GM21786 (cell line): ENCODE measurements around the gene ST7.

Experiments
- ATAC-seq: cut with Tn5 transposase; IDR thresholded peaks from one replicate; pipeline ENCODE4 v1.9.1; 2021; ENCODE audit not compliant: unreplicated experiment

Gene ST7

GRCh38 chr7:117061751-117062150 lies 108.5 kb downstream of the ST7 start:
- ATAC-seq: no peak

- ATAC-seq: no peak
These were observed 109.0 kb downstream of the ST7 start for GRCh38 chr7:117062300-117062699.

- ATAC-seq: no peak
These were observed 111.4 kb downstream of the ST7 start for GRCh38 chr7:117064688-117065087.

GRCh38 chr7:117065571-117066150 lies 112.4 kb downstream of the ST7 start:
- no peak for ATAC-seq

DNA sequence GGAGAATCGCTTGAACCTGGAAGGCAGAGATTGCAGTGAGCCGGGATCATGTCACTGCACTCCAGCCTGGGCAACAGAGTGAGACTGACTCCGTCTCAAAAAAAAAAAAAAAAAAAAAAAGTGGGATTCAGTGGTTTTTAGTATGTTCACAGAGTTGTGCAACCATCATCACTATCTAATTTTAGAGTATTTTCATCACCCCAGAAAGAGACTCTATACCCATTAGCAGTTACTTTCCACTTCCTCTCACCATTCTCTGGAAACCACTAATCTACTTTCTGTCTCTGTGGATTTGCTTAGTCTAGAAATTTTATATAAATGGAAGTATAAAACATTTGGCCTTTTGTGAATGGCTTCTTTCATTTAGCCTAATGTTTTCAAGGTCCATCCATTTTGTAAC lies 113.4 kb downstream of the ST7 start:
- peak; percentile 62 for ATAC-seq

- no peak for ATAC-seq
These were observed 114.0 kb downstream of the ST7 start for GRCh38 chr7:117067340-117067739.

DNA sequence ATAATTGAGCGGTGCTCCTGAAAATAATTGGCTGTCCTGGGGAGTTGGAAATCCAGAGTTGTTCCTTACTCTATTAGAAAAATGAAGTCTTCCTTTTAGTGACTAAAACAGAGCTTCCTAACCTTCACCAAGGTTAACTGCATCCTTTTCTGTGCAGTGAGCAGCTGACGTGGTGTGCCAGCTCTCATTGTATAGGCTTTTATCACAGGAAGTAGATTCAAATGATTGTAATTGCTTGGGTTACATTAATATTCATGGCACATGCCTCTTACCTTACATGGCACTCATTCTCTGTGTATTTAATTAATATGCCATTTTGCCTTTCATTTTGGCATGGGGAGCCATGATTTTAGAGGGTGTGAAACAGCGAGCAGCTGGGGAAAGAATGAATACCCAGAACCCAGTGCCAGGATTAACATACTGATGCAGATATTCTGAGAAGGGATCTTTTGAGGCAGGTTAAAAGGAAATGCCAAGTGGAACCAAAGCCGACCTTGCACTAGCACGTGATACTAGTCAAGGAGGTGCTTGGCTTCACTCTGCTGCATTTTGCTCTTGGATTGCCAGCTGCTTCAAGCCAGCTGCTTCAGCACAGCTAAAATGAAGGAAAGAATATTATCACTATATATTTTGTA lies 115.3 kb downstream of the ST7 start:
- no peak for ATAC-seq

DNA sequence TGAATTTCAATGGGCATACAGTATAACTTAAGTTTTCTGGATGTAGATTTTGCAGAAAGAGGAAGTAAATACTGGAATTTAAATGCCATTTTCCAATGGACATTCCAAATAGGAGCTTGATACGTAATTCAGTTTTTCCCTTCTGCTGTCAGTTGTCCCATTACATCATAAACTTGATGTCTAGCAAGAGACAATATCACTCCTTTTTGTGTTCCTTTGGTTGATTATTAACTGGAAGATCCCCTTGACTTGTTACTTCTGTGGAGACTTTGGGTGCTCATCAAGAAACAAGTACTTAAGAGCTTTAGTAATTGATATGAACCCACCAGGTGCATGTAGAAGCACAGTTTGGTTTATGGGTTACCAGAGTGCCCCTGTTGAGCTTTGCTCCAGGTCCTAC lies 116.1 kb downstream of the ST7 start:
- peak; percentile 67 for ATAC-seq

GRCh38 chr7:117071551-117071950 lies 118.2 kb downstream of the ST7 start:
- no peak for ATAC-seq

DNA sequence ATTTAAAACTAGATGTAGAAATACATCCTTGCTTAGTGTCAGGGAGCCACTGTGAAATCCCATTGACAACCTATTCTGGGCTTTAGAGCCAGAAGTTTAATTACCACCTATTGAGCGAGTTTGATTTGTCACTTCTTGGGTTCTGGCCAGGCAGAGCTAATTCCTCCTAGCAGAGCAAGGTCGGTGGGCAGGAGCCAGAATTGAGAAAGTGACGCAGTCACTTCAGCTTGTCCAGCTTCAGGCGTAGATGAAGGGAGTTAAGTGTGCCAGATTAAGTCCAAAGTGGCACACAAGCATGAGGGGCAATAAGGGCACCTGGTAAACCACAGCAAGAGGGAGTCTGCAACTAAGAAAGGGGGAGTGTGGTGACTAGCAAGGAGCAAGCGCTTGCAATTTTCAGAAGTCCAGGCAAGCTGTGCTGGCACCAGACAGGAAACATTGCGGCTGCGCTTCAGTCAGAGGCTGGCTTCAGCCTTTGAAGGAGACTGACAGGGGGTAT lies 119.4 kb downstream of the ST7 start:
- no peak for ATAC-seq

- no peak for ATAC-seq
These were observed 121.1 kb downstream of the ST7 start for GRCh38 chr7:117074378-117074777.

DNA sequence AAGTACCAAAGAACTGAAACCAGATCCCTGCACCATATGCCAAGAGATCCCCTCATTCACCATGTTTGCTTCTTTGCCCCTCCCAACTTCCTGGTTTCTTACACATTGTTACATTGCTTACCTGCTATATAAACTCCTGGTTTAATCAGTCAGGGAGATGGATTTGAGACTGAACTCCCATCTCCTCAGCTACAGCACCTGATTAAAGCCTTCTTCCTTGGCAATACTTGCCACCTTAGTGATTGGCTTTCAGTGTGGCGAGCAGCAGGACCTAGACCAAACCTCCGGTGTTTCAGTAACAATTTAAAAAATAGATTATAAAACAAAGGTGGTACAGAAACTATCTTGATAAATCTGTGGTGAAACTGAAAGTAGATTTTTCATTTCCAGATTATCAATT lies 122.6 kb downstream of the ST7 start:
- ATAC-seq: no peak

- no peak for ATAC-seq
These were observed 123.2 kb downstream of the ST7 start for GRCh38 chr7:117076426-117076943.

GRCh38 chr7:117077658-117078057 lies 124.4 kb downstream of the ST7 start:
- ATAC-seq: no peak

DNA sequence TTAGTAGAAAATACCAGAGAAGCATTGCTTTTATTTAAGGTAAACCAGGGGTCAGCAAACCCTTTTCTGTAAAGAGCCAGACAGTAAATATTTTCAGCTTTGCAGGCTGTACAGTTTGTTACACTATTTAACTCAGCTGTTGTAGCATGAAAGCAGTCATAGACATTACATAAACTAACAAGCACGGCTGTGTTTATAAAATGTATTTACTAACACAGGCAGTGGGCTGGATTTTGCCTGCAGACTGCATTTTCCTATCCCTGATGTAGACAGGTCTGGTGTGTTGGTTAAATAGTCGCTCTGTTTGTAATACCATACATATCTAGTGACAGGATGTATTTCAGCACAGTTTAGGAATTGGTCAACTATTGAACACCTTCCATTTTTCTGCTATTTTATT lies 129.3 kb downstream of the ST7 start:
- no peak for ATAC-seq

DNA sequence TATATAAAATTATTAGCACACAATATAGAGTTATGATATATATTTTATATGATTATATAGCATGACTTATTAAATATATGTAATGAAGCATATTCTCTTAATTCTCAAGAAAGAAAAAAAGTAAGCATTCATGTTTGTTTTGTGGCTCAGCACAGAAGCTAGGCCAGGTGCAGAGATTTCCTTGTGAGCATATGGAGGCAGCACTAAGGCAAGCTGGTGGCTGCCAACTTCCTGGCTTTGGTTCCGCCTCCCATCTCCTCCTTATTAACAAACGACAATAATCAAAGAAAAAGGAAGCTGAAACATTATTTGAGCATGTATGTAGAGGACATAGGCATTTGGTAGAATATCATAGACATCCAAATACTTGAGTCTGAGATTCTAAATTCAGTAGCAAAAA lies 130.3 kb downstream of the ST7 start:
- no peak for ATAC-seq

GRCh38 chr7:117084286-117084685 lies 131.0 kb downstream of the ST7 start:
- ATAC-seq: no peak

DNA sequence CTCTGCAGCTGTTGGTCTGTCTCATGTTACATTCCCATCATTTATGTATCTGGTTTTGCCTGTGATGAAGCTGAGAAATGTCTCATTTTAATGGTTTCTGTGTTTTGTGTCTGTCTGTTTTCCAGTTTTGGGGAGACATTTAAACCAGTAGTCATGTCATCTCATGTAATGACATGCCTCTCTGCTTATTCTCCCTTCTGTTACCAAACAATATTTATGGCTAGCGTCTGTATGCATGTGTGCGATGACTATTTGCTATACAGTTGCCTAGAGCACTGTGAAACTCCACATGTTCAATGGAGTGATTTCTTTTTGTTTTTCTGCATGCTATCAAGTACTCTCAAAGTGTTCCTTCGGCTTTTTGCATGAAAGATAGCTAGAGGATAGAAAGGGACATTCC lies 132.0 kb downstream of the ST7 start:
- ATAC-seq: no peak

DNA sequence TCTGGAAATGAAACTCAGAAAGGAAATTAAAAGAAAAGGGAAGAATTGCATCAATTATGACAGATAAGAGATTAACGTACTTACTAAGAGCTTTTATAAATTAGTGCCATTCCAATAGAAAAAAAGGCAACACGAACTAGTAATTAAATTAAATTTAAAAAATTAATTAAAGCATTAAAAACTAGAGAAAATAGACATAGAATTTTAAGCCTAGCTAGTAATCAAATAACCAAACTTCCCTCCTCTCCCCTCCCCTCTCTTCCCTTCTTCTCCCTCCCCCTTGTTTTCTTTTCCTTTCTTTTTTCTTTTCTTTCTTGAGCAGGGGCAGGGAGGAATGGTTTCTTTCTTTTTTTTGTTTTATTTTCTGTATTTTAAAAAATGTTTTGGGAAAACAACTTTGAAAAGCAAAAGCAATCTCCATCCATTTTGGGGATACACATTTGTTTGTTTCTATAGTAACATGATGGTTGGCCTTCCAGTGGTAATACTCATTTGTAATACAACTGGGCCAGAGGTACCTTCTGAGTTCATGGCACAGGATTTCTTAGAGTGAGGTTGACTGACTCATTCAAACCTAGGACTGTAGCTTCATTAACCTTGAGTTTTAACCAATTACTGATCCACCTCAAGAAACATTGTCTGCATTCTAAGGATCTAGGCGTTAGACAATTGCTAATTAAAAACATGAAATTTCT lies 132.6 kb downstream of the ST7 start:
- ATAC-seq: no peak

DNA sequence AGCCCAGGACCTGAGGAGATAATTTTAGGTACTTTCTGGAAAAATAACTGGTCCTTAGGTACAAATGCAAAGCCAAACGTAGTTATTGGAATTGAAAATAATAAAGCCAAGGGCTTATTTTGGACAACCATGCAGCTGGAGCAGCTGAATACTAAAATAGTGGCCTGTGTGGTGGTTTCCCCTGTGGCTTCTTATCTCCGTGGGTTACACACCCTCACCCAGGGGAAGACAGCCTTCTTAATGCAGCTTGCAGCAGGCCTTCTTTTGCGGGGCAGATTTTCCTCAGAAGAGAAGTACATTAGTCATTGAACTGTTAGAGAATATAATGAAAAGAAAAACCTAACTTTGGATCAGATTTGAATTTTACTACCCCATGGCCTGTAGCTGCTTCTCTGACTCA lies 133.5 kb downstream of the ST7 start:
- ATAC-seq: peak; percentile 44

- ATAC-seq: no peak
These were observed 134.5 kb downstream of the ST7 start for GRCh38 chr7:117087639-117088396.
